K562 (cell line): Measurements from ENCODE around the gene RHO. TPM values are rescaled to one million over a fixed set of nuclear protein-coding genes. Genes with fewer than 3 reads are reported as not detected.

Experiments
- ATAC-seq: fragments of 200-7000 bp; cut with Tn5 transposase; 3 replicates; pipeline ENCODE4 v1.9.1; 2020; ENCODE audit warnings: moderate library complexity
- BruUV-seq: library from RNA; stranded (reverse); fragments of 400-500 nt; replicated peaks from 2 replicates; lab custom pipeline; 2021; lab: Mats Ljungman, UMichigan
- CTCF ChIA-PET: fragments of 300-600 bp; formaldehyde crosslinking; extraction: SDS; loops from one replicate; lab custom pipeline; 2021; ENCODE audit warnings: low intra/inter-chr PET ratio; lab: Yijun Ruan, JAX
- POLR2A ChIA-PET: fragments of 300-600, 350-650 bp; sonication (Branson Sonifier 250); formaldehyde crosslinking; extraction: SDS; loops from one replicate; lab custom pipeline; 2021; ENCODE audit warnings: antibody characterized with exemption, inconsistent platforms; lab: Yijun Ruan, JAX
- DNase-seq, 4 experiments: peaks; one replicate each; pipeline versions ENCODE4 v3.0.0 to v3.0.0-alpha.2; 2011 to 2018; ENCODE audit warnings: low spot score in 3 of 4, mixed read lengths in 3 of 4; ENCODE audit errors: extremely low read depth in 1 of 4
- FAIRE-seq: peaks from 2 replicates; lab custom pipeline; 2011; peaks lifted over from hg19 to GRCh38; lab: Jason Lieb, UNC
- H2AFZ ChIP-seq: 2 replicates; pipeline ENCODE4 v1.6.0; 2011; ENCODE audit warnings: low read depth, low read length, control low read depth, inconsistent platforms
- H3K27ac ChIP-seq: fragments of 200-600 bp; 3 replicates; pipeline ENCODE4 v1.8.0; 2011; ENCODE audit warnings: low read depth, mild to moderate bottlenecking, control low read depth, inconsistent platforms, low read length, moderate library complexity, mixed read lengths; ENCODE audit errors: extremely low read depth
- H3K27me3 ChIP-seq, 2 experiments: fragments of 300-600 bp in 1 of 2; 2 replicates in 1 of 2; 3 replicates in 1 of 2; pipeline versions ENCODE4 v1.6.0 to v1.8.0; 2011; ENCODE audit warnings: inconsistent platforms in 2 of 2, low read length in 2 of 2, mild to moderate bottlenecking in 1 of 2, mixed read lengths in 1 of 2, moderate library complexity in 1 of 2; ENCODE audit not compliant: control insufficient read depth in 2 of 2, insufficient read depth in 2 of 2
- H3K36me3 ChIP-seq: fragments of 300-600 bp; 3 replicates; pipeline ENCODE4 v1.8.0; 2011; ENCODE audit warnings: mild to moderate bottlenecking, low read length, inconsistent platforms; ENCODE audit not compliant: control insufficient read depth, insufficient read depth
- H3K4me1 ChIP-seq, 2 experiments: fragments of 200-600 bp in 1 of 2; replicated peaks in 1 of 2; 2 replicates in 1 of 2; 3 replicates in 1 of 2; pipeline versions ENCODE4 v1.5.1 to v1.8.0; 2011; ENCODE audit warnings: inconsistent platforms in 2 of 2, low read length in 2 of 2, mild to moderate bottlenecking in 1 of 2, mixed read lengths in 1 of 2, moderate library complexity in 1 of 2; ENCODE audit not compliant: control insufficient read depth in 2 of 2, insufficient read depth in 2 of 2
- H3K4me2 ChIP-seq: 2 replicates; pipeline ENCODE4 v1.6.1; 2011; ENCODE audit warnings: low read length, control low read depth, inconsistent platforms, mixed read lengths; ENCODE audit not compliant: insufficient read depth
- H3K4me3 ChIP-seq: fragments of 200-600 bp; sonication (generic), shearing (Covaris generic); 2 replicates; pipeline ENCODE4 v1.5.1; 2016; ENCODE audit warnings: control low read depth, inconsistent platforms
- H3K79me2 ChIP-seq: fragments of 200-600 bp; 3 replicates; pipeline ENCODE4 v1.8.0; 2011; ENCODE audit warnings: low read length, inconsistent platforms; ENCODE audit not compliant: control insufficient read depth, insufficient read depth
- H3K9ac ChIP-seq, 2 experiments: 2 replicates each; pipeline versions ENCODE4 v1.6.0 to v1.6.1; 2011; ENCODE audit warnings: low read depth in 2 of 2, low read length in 2 of 2, control low read depth in 1 of 2, inconsistent platforms in 1 of 2, mild to moderate bottlenecking in 1 of 2, mixed read lengths in 1 of 2; ENCODE audit not compliant: insufficient read depth in 1 of 2
- H3K9me1 ChIP-seq: one replicate; pipeline ENCODE4 v1.6.0; 2011; ENCODE audit warnings: inconsistent platforms, mild to moderate bottlenecking, low read length, moderate library complexity; ENCODE audit not compliant: control insufficient read depth, insufficient read depth
- H3K9me3 ChIP-seq: replicated peaks from 2 replicates; pipeline ENCODE4 v1.5.1; 2011; ENCODE audit warnings: low read depth, low read length, inconsistent platforms; ENCODE audit not compliant: control insufficient read depth, insufficient read depth
- H4K20me1 ChIP-seq: replicated peaks from 2 replicates; pipeline ENCODE4 v1.6.1; 2011; ENCODE audit warnings: low read length, inconsistent platforms, mixed read lengths; ENCODE audit not compliant: control insufficient read depth, insufficient read depth
- ARHGAP35 ChIP-seq: fragments of 450-650 bp; IDR thresholded peaks from 2 replicates; pipeline ENCODE4 v1.6.1; 2018; ENCODE audit not compliant: partially characterized antibody
- CHD7 ChIP-seq: fragments of 200-600 bp; sonication (generic); IDR thresholded peaks from one replicate; pipeline ENCODE4 v1.6.1; 2012; ENCODE audit warnings: mild to moderate bottlenecking, low read depth, low read length, inconsistent platforms
- DMBX1 ChIP-seq: fragments of 250-450 bp; sonication (Bioruptor Pico); IDR thresholded peaks from 2 replicates; pipeline ENCODE4 v1.8.0; 2022; ENCODE audit warnings: inconsistent platforms, mild to moderate bottlenecking, moderate library complexity, borderline replicate concordance
- SP1 ChIP-seq: sonication (generic); formaldehyde crosslinking; IDR thresholded peaks from 2 replicates; pipeline ENCODE4 v1.8.1; 2022; ENCODE audit warnings: mild to moderate bottlenecking, missing genetic modification reagents
- ZBTB1 ChIP-seq: sonication (generic); formaldehyde crosslinking; IDR thresholded peaks from 2 replicates; pipeline ENCODE4 v1.8.1; 2023; ENCODE audit warnings: missing genetic modification reagents, low read depth, mild to moderate bottlenecking, borderline replicate concordance
- ZNF184 ChIP-seq: sonication (generic); formaldehyde crosslinking; IDR thresholded peaks from 2 replicates; pipeline ENCODE4 v1.5.0; 2020; ENCODE audit warnings: missing genetic modification reagents
- ZNF436 ChIP-seq: fragments of 250-450, 450-650 bp; sonication (Bioruptor Pico); formaldehyde crosslinking; IDR thresholded peaks from 2 replicates; pipeline ENCODE4 v1.7.0; 2020; ENCODE audit warnings: mild to moderate bottlenecking
- ZNF511 ChIP-seq: sonication (generic); formaldehyde crosslinking; IDR thresholded peaks from 2 replicates; pipeline ENCODE4 v1.8.0; 2022; ENCODE audit warnings: mild to moderate bottlenecking, missing genetic modification reagents
- ZNF785 ChIP-seq: fragments of 250-450 bp; sonication (Bioruptor Pico); IDR thresholded peaks from 2 replicates; pipeline ENCODE4 v1.4.0; 2020; ENCODE audit warnings: mild to moderate bottlenecking
- WGBS: fragments of 100-300 bp; shearing (Covaris generic); methylation state at CpG from one replicate; pipeline ENCODE4 v1.1.6; 2016; ENCODE audit warnings: low coverage, mixed read lengths; ENCODE audit not compliant: insufficient coverage; ENCODE audit errors: missing lambda C conversion rate; 5-methylcytosine and 5-hydroxymethylcytosine counted together
- in situ Hi-C: fragments of 300-500 bp; cut with MboI; formaldehyde crosslinking; loops from 4 replicates; pipeline ENCODE4 v1.15.0; 2018; ENCODE audit warnings: inconsistent platforms, mixed read lengths
- intact Hi-C: fragments of 100-400 bp; cut with micrococcal nuclease; formaldehyde crosslinking; loops from 2 replicates; pipeline ENCODE4 v1.14.2; 2022
- polyA plus RNA-seq, 8 experiments: library from polyadenylated mRNA; depleted of rRNA in 4 of 8; stranded (reverse) in 5 of 8; unstranded in 3 of 8; fragments of >200 nt; fragmentation: Nextera tagmentation in 2 of 8; fragmentation: Illumina TruSeq in 1 of 8; extraction: Ambion mirVana in 2 of 8; extraction: Trizol in 1 of 8; gene quantifications; 2 replicates each; pipeline versions ENCODE4 v1.2.1 to v1.2.3, GENCODE V29; 2011 to 2014; ENCODE audit warnings: inconsistent platforms in 1 of 8, missing spikeins in 1 of 8
- total RNA-seq, 7 experiments: library from RNA; depleted of rRNA in 6 of 7; stranded (reverse); fragments of >200 nt in 6 of 7; fragmentation: Illumina TruSeq in 2 of 7; extraction: Trizol in 2 of 7; gene quantifications; 2 replicates each; pipeline versions ENCODE4 v1.2.1 to v1.2.3, GENCODE V29; 2011 to 2021; ENCODE audit warnings: low replicate concordance in 1 of 7
- TF ChIP-seq, protein P1 (sequence below): fragments of 450-650 bp; formaldehyde crosslinking; IDR thresholded peaks from 2 replicates; pipeline ENCODE4 v1.4.0; 2020; ENCODE audit warnings: mild to moderate bottlenecking, moderate library complexity

Gene RHO
- total and polyA plus RNA-seq, 9 of the 15 experiments (the other 6 are each of a cell fraction or from before 2014, with no cell fraction given) = not detected

GRCh38 chr3:129547241-129547640 is 18.8 kb downstream of the RHO start:
- CTCF ChIA-PET = no interaction called here
- no peak for TF ChIP-seq CHD7
- TF ChIP-seq ZNF184 = no peak
- TF ChIP-seq SP1 = no peak
- TF ChIP-seq, protein P1, sequence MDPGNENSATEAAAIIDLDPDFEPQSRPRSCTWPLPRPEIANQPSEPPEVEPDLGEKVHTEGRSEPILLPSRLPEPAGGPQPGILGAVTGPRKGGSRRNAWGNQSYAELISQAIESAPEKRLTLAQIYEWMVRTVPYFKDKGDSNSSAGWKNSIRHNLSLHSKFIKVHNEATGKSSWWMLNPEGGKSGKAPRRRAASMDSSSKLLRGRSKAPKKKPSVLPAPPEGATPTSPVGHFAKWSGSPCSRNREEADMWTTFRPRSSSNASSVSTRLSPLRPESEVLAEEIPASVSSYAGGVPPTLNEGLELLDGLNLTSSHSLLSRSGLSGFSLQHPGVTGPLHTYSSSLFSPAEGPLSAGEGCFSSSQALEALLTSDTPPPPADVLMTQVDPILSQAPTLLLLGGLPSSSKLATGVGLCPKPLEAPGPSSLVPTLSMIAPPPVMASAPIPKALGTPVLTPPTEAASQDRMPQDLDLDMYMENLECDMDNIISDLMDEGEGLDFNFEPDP (CRISPR knock-in tag) = no peak
- TF ChIP-seq ZNF785 (CRISPR knock-in tag) = no peak
- no peak for TF ChIP-seq ZNF436 (CRISPR knock-in tag)
- no peak for TF ChIP-seq ZBTB1
- TF ChIP-seq DMBX1 (CRISPR knock-in tag) = no peak
- no peak for TF ChIP-seq ZNF511 (CRISPR knock-in tag)
- no peak for TF ChIP-seq ARHGAP35

More at GRCh38 chr3:129547241-129547640, 18.8 kb downstream of the RHO start:
- H3K27ac ChIP-seq = no peak overlapping the region
- intact Hi-C loops (no loop called here), in situ Hi-C loops (no loop called here)
- 83% methylated on average over 8 of the region's 24 CpGs for WGBS
- peaks cover 0 to 26% of the 10 kb centered on the region in 2 experiments; a peak in 2 of 5 replicates for H3K4me1 ChIP-seq
- DNase-seq = no peak
- H3K9me1 ChIP-seq = no peaks in the 10 kb centered on the region
- H3K9me3 ChIP-seq = no peaks in the 10 kb centered on the region
- no peak overlapping the region for H3K4me3 ChIP-seq
- no peaks in the 10 kb centered on the region for H3K27me3 ChIP-seq
- H3K9ac ChIP-seq = no peak overlapping the region; a peak in 1 of 4 replicates
- no peak for ATAC-seq
- H4K20me1 ChIP-seq = no peaks in the 10 kb centered on the region
- BruUV-seq = no TSS peak
- POLR2A ChIA-PET = no interaction called here
- no peak for FAIRE-seq
- H3K4me2 ChIP-seq = no peak overlapping the region
- no peaks in the 10 kb centered on the region for H3K79me2 ChIP-seq
- no peak overlapping the region for H2AFZ ChIP-seq
- H3K36me3 ChIP-seq = no peaks in the 10 kb centered on the region
